Liver (tissue), 9 donors: ENCODE measurements around the gene STARD3. TPM values are rescaled to one million over a fixed set of nuclear protein-coding genes. Genes with fewer than 3 reads are reported as not detected.
A peak's percentile ranks its signal among the peaks of the same experiment; 100 is the strongest.

Experiments
- DNase-seq: peaks from one replicate; pipeline ENCODE4 v3.0.0-alpha.2; 2017; ENCODE audit warnings: low spot score
- H3K27ac ChIP-seq, 2 donors: one replicate each; pipeline ENCODE4 v1.7.0; 2013; ENCODE audit warnings: inconsistent platforms in 2 of 2, low read length in 2 of 2, control low read depth in 1 of 2, low read depth in 1 of 2, mild to moderate bottlenecking in 1 of 2
- H3K27me3 ChIP-seq, 4 donors: one replicate each; pipeline versions ENCODE4 v1.6.1 to v1.7.0; 2013; ENCODE audit warnings: low read length in 3 of 4, inconsistent platforms in 1 of 4, mild to moderate bottlenecking in 1 of 4, moderate library complexity in 1 of 4; ENCODE audit not compliant: control insufficient read depth in 4 of 4, insufficient read depth in 4 of 4
- H3K36me3 ChIP-seq, 4 donors: one replicate each; pipeline versions ENCODE4 v1.6.1 to v1.7.0; 2013; ENCODE audit warnings: low read length in 3 of 4, mild to moderate bottlenecking in 3 of 4, low read depth in 1 of 4, moderate library complexity in 1 of 4; ENCODE audit not compliant: control insufficient read depth in 4 of 4, insufficient read depth in 3 of 4
- H3K4me1 ChIP-seq, 4 donors: one replicate each; pipeline versions ENCODE4 v1.6.1 to v1.7.0; 2013; ENCODE audit warnings: low read length in 3 of 4, mild to moderate bottlenecking in 3 of 4, moderate library complexity in 1 of 4; ENCODE audit not compliant: control insufficient read depth in 4 of 4, insufficient read depth in 4 of 4
- H3K4me3 ChIP-seq, 3 donors: one replicate each; pipeline versions ENCODE4 v1.6.1 to v1.7.0; 2013; ENCODE audit warnings: low read length in 3 of 3, control low read depth in 1 of 3, low read depth in 1 of 3, mild to moderate bottlenecking in 1 of 3
- H3K9ac ChIP-seq, 2 donors: one replicate each; pipeline ENCODE4 v1.7.0; 2013; ENCODE audit warnings: low read length in 2 of 2, mild to moderate bottlenecking in 2 of 2, moderate library complexity in 2 of 2, control low read depth in 1 of 2, low read depth in 1 of 2
- H3K9me3 ChIP-seq, 4 donors: one replicate each; pipeline versions ENCODE4 v1.6.1 to v1.7.0; 2013; ENCODE audit warnings: low read length in 3 of 4; ENCODE audit not compliant: control insufficient read depth in 4 of 4
- ATF3 ChIP-seq: IDR thresholded peaks from 2 replicates; pipeline ENCODE4 v1.6.1; 2016; ENCODE audit warnings: antibody characterized with exemption
- FOXA2 ChIP-seq: IDR thresholded peaks from 2 replicates; pipeline ENCODE4 v1.6.1; 2016; ENCODE audit warnings: antibody characterized with exemption
- HNF4A ChIP-seq, 2 donors: conservative IDR thresholded peaks; 2 replicates each; pipeline ENCODE4 v1.6.1; 2016; ENCODE audit warnings: antibody characterized with exemption in 2 of 2, mild to moderate bottlenecking in 2 of 2
- JUND ChIP-seq, 2 donors: IDR thresholded peaks; 2 replicates each; pipeline ENCODE4 v1.6.1; 2016; ENCODE audit warnings: antibody characterized with exemption in 2 of 2
- NR2F2 ChIP-seq: IDR thresholded peaks from 2 replicates; pipeline ENCODE4 v1.6.1; 2016; ENCODE audit warnings: antibody characterized with exemption
- REST ChIP-seq: IDR thresholded peaks from 2 replicates; pipeline ENCODE4 v1.6.1; 2016; ENCODE audit warnings: antibody characterized with exemption, mild to moderate bottlenecking
- SP1 ChIP-seq: IDR thresholded peaks from 2 replicates; pipeline ENCODE4 v1.6.1; 2018; ENCODE audit warnings: antibody characterized with exemption, mild to moderate bottlenecking
- TAF1 ChIP-seq: conservative IDR thresholded peaks from 2 replicates; pipeline ENCODE4 v1.6.1; 2016; ENCODE audit warnings: antibody characterized with exemption, mild to moderate bottlenecking
- YY1 ChIP-seq: IDR thresholded peaks from 2 replicates; pipeline ENCODE4 v1.6.1; 2016; ENCODE audit warnings: antibody characterized with exemption, mild to moderate bottlenecking
- ZBTB33 ChIP-seq: IDR thresholded peaks from 2 replicates; pipeline ENCODE4 v1.6.1; 2016; ENCODE audit warnings: antibody characterized with exemption
- WGBS: extraction: QIAGEN DNeasy Blood & Tissue Kit; methylation state at CpG from one replicate; pipeline ENCODE4 v1.1.7; 2013; 5-methylcytosine and 5-hydroxymethylcytosine counted together
- polyA plus RNA-seq, 2 donors: library from polyadenylated mRNA; stranded (reverse) in 1 of 2; unstranded in 1 of 2; fragments of 200-250 nt in 1 of 2; fragments of >200 nt in 1 of 2; fragmentation: Nextera tagmentation in 1 of 2; extraction: Ambion mirVana in 1 of 2; gene quantifications; one replicate each; pipeline versions ENCODE4 v1.2.1 to v1.2.3, GENCODE V29; 2013 to 2015
- total RNA-seq, 2 donors: library from RNA; depleted of rRNA; stranded (reverse); fragments of >200 nt; gene quantifications; one replicate each; pipeline ENCODE4 v1.2.3, GENCODE V29; 2014
- donor health status: healthy.
- donor health status: healthy.
- donor health status: healthy.
- donor health status: healthy.
- donor health status: healthy.

STARD3 gene
- total and polyA plus RNA-seq, 4 donors = 15.0 to 34.0 (median 23.2) TPM

- Histone ChIP-seq H3K4me1 (peaks cover 11 to 52% (median 45%) of the 10 kb centered on the region in 4 donors), H3K36me3 (peaks cover 0 to 16% (median 4%) of the 10 kb centered on the region in 4 donors)
These were observed 23.7 kb downstream of the STARD3 start for GRCh38 chr17:39660397-39661385.

GRCh38 chr17:39661744-39662541 lies 25.0 kb downstream of the STARD3 start:
- no peak for DNase-seq
- peaks cover 17 to 65% (median 57%) of the 10 kb centered on the region in 4 donors for H3K4me1 ChIP-seq
- 87% methylated on average over 8 of the region's 8 CpGs for WGBS
- H3K27me3 ChIP-seq = no peaks in the 10 kb centered on the region
- TF ChIP-seq FOXA2 (no peak), ATF3 (no peak), HNF4A (conservative IDR thresholded peaks at IDR 0.05) (no peak), YY1 (no peak), TAF1 (no peak), REST (no peak), ZBTB33 (no peak)
- H3K9ac ChIP-seq = no peak overlapping the region
- no peak overlapping the region for H3K4me3 ChIP-seq
- H3K9me3 ChIP-seq = no peaks in the 10 kb centered on the region
- no peak overlapping the region for H3K27ac ChIP-seq
- H3K36me3 ChIP-seq = peaks cover 0 to 16% (median 4%) of the 10 kb centered on the region in 4 donors

More at GRCh38 chr17:39660397-39661385, 23.7 kb downstream of the STARD3 start:
- 76% methylated on average over 35 of the region's 35 CpGs for WGBS
- peak overlapping the region in 1 of 2 donors; percentile 25 for H3K27ac ChIP-seq
- H3K27me3 ChIP-seq = no peaks in the 10 kb centered on the region
- H3K4me3 ChIP-seq = no peak overlapping the region
- H3K9me3 ChIP-seq = no peaks in the 10 kb centered on the region
- DNase-seq = no peak
- TF ChIP-seq HNF4A (conservative IDR thresholded peaks at IDR 0.05) (peak in 1 of 2 donors; percentile 21), JUND (IDR thresholded peaks at IDR 0.05) (no peak), NR2F2 (peak; percentile 47), ATF3 (no peak), SP1 (peak; percentile 56)
- H3K9ac ChIP-seq = no peak overlapping the region
